ENCODE measurements around the gene MYH11.
"Not testable (repeated sequence)": the region's sequence is repeated elsewhere in the genome, so short reads cannot be mapped to it uniquely, and the experiment has no call there.

Gene MYH11

DNA sequence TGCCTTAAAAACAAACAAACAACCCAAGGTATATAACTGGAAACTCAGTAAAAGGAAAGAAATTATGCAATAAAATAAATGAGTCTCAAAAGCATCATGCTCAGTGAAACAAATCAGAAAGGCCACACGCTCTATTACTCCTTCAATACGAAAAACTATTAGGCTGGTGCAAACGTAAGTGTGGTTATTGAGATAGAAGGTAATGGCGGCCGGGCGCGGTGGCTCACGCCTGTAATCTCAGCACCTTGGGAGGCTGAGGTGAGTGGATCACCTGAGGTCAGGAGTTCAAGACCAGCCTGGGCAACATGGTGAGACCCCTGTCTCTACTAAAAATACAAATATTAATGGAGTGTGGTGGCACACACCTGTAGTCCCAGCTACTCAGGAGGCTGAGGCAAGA, 17.6 kb downstream of the MYH11 start:
- not testable (repeated sequence) for DNase-seq (ENCODE audit: low spot score)

DNA sequence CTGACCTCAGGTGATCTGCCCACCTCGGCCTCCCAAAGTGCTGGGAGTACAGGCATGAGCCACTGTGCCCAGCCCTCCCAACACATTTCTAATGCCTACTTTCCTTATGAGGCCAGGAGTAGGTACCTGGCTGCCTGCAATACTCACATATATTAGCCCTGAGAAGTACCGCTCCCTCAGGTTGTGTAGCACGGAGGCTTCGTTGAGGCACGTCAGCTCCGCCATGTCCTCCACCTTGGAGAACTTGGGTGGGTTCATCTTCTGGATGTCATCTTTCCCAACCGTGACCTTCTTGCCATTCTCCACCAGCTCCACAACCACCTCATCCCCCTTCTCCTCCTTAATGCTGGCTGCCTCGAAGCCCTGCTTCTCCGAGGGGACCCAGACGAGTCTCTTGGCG, 19.1 kb downstream of the MYH11 start:
- no peak for DNase-seq (ENCODE audit: low spot score)

DNA sequence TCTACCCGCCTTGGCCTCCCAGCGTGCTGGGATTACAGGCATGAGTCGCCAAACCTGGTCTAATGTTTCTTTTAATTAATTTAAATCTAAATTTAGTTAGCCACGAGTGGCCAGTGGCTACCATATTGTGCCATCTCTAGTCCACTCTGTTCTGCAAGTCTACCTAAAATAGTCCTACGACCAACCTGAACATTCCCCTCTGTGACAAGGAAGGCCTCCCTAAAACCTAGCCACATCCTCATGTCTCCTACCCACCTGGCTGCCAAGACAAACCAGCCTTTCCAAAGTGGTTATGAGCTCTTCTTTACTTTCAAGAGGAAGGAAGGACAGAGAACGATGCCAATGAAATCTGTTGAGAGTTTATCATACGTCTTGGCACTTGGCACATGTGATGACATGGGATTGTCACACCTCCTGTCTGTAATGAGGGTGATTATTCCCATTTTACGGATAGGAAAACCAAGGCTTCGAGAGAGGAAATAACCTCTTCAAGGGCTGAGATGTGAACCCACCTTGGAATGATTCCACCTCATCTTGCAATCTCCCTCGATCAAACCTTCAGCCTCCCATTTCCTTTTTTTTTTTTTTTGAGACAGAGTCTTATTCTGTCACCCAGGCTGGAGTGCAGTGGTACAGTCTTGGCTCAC, 19.7 kb downstream of the MYH11 start:
- no peak for DNase-seq (ENCODE audit: low spot score)

DNA sequence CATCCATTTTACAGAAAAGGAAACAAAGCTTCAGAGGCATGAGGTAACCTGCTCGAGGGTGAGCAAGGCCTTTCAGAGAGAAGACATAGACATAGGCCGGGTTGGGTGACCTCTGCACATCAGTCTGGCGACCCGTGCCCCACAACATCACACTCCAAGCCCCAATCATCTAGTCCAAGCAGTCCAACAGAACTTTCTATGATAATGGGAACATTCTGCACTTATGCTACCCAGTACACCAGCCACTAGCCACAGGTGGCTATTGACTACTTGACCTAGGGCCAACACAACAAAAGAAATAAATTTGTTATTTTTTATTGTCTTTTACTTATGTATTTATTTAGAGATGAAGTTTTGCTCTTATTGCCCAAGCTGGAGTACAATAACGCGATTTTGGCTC, 20.8 kb downstream of the MYH11 start:
- no peak for DNase-seq (ENCODE audit: low spot score)

DNA sequence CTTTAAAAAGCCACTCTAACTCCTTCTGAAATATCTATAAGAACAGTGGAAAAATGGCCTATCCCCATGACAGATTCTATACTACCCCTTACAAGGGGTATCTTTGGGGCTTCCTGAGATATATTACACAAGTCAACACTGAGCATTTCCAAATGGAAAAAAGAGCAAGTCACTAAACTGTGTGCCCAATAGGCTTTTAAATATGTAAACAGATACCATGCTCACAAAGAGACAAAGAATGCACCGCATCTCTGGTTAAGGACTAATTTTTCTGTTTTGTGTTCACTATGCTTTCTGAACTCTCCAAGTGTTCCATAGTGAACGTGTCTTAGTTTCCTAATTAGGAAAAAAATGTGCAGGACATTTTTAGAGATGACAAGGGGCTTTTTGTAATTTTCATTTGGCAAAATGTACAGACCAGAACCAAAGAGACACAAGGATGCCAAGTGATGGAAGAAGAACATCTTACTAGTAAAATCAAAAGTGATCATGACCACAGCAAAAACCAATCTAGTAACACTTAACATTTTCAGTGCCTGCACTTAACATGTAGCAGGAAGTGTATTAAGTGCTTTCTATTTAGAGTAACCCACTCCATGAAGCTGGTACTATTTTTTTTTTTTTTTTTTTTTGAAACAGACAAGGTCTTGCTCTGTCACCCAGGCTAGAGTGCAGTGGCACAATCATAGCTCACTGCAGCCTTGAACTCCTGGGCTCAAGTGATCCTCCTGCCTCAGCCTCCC, 21.5 kb downstream of the MYH11 start:
- DNase-seq (ENCODE audit: low spot score): no peak

DNA sequence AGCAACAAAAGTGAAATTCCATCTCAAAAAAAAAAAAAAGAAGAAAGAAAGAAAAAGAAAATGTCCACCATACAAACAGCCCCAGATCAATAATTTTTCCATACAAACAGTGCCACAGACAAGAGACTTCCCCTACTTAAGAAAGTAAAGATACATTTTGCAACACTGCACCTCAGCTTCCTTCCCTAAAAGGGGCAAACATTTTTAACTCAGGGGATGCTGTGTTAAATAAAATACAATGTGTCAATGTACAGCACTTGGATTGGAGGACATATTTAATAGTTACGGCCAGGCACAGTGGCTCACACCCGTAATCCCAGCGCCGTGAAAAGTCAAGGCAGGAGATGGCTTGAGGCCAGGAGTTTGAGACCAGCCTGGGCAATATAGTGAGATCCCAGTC, 22.3 kb downstream of the MYH11 start:
- DNase-seq (ENCODE audit: low spot score): no peak

DNA sequence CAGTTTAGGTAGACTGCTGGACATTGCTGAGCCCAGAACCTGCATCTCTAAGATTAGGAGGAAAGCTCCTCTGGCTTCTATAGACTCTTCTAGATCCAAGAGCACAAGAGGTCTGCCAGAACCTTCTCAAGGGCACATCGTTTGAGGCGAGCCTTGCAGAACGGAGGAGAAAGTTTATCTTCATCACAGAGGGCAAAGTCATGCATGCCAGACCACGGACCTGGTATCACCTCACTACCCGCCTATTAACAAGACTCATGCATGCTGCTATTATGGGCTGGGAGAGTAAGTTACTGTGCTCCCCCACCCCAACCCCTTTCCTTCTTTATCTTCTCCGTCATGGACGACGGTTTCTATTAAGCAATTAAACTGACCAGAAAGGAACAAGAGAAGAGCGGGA, 23.3 kb downstream of the MYH11 start:
- DNase-seq (ENCODE audit: low spot score): no peak

DNA sequence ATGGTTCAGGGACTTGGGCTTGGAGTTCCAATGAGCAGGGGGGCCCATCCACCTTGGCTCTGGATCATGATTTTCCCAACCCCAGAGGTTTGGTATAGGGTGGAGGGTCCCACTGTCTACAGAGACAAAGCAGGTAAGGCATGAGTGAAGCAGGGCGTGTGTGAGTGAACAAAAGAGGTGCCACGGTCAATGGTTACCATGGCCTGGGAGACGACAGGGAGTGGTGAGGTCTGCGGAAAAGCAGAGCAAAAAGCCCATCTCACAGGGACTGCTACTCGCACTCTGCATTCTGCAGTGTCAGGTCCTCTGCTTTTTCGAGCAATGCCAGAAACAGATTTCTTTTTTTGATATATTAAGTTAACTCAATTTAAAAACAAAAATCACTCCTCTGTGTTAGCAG, 24.6 kb downstream of the MYH11 start:
- DNase-seq (ENCODE audit: low spot score): no peak

DNA sequence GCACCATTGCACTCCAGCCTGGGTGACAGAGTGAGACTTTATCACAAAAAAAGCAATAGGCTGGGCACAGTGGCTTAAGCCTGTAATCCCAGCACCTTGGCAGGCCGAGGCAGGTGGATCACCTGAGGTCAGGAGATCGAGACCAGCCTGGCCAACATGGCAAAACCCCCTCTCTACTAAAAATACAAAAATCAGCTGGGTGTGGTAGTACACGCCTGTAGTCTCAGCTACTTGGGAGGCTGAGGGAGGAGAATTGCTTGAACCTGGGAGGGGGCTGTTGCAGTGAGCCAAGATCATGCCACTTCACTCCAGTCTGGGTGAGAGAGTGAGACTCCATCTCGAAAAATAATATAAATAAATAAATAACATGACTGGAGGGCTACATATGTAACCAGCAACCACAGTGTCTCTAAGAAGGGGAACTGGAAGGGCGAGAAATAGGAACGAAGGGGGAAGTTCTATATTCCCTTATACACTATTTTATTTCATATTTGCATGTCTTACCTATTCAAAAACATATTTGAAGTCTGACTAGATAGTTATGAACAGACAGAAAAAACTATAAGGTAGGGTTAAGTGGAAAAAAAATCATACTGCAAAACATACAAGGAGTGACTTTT, 25.9 kb downstream of the MYH11 start:
- no peak for DNase-seq (ENCODE audit: low spot score)

DNA sequence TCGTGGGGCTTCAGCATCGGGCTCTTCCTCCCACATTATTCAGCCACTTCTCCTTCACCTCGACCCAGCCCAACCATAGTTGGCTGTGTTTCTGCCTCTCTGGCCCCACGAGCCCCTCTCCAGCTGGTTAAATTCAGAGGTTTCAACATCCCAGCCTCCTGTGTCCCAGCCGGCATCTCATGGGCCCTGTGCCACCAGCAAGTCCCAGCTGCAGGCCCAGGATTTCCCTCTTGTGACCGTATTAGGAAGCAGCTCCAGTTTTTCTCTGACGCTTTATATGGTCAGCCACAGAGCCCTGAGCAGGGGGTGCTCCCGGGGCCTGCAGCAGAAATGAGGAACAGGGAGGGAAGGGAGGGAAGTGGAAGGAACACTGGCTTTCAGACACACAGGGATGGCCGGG, 27.4 kb downstream of the MYH11 start:
- DNase-seq (ENCODE audit: low spot score): peak; percentile 50

DNA sequence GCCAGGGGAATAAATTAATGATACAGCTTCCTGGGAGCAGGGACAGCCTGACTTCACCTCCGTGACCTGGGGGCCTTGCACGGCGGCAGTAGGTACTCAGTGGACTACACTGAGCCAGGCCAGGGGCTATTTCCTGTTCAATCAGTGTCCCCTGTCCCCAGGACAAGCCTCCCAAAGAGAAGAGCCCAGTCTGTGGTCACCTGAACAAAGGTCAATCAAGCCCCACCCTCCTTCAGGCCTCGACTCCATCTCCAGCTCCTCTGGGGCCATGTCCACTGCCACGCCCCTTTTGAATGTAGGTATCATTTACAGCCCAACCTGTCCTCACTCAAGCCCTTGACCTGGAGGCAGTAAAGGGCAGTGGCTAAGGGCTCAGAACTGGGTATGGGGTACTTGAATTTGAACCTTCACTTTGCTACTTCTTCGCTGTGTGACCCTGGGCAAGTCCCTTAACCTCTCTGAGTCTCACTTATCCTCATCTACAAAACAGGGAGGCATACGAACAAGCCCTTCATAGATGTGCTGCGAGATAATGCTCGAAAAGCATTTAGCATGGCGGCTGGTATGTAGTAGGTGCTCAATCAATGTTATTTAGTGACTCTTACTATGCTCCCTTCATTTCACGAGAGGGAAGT, 29.0 kb downstream of the MYH11 start:
- DNase-seq (ENCODE audit: low spot score): no peak

DNA sequence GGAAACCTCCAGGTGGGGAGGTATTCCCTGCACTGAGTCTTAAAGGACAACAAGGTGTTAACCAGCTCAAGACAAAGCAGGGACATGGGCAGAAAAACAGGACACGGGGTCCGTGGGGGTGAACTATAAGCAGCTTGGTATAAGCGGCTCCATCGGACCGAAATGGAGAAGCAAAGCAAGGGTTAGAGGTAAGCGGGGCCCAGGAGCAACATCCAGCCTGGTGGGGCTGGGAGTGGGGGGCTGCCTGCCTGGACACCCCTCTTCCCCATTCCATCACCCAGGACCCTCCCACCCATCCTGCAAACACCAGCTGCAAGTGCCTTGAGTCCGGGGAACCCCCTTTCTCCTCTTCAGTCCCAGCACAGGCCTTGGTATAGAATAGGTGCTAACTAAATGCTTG, 29.5 kb downstream of the MYH11 start:
- DNase-seq (ENCODE audit: low spot score): no peak

DNA sequence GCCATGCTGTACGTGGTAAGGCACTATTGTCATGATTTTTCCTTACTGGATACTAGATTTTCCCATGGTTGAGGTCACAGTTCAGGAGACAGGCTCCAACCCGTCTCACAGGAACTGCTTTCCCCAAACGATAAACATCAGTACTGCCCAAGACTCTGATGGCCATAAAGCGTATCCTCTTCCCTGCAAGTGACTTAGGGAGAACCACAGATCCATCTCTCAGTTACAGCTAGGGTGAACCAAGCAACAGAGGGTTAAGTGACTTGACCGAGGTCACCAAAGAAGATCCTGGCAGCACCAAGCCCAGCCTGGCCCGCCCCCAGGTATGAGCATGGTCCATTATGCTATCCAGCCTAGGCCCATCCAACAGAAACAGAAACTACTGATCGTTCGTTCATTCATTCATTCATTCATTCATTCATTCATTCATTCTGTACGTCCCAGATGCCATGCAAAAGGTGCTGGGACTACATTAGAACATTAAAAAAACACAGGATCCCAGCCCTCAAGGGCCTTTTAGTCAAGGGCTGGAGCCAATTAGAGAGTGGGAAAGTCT, 31.0 kb downstream of the MYH11 start:
- DNase-seq (ENCODE audit: low spot score): no peak

DNA sequence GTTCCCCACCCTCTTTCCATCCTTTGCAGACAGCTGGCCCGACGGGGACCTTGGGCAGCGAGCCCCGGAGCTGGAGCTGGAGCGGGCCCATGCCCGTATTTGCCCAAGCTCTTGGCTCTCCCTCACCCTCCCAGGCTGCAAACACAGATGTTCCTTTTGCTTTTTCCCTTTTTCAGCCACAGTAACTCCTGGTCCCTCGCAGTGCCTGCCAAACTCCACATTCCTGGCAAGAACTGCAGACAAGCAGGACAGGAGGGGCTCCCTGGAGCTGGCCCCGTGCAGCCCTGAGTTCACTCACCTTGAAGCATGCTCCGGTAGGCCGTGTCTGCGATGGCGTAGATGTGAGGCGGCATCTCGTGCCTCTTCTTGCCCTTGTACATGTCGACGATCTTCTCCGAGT, 33.9 kb downstream of the MYH11 start:
- no peak for DNase-seq (ENCODE audit: low spot score)

DNA sequence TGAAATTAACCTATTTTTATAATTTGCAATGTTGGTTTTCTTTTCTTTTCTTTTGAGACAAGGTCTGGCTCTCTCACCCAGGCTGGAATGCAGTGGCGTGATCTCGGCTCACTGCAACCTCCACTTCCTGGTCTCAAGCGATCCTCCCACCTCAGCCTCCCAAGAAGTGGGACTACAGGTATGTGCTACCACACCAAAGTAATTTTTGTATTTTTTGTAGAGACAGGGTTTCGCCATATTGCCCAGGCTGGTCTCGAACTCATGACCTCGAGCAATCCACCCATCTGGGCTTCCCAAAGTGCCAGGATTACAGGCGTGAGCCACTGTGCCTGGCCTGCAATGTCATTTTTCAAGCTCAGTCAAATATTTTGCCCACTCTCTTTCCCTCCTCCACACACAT, 36.0 kb downstream of the MYH11 start:
- no peak for DNase-seq (ENCODE audit: low spot score)

DNA sequence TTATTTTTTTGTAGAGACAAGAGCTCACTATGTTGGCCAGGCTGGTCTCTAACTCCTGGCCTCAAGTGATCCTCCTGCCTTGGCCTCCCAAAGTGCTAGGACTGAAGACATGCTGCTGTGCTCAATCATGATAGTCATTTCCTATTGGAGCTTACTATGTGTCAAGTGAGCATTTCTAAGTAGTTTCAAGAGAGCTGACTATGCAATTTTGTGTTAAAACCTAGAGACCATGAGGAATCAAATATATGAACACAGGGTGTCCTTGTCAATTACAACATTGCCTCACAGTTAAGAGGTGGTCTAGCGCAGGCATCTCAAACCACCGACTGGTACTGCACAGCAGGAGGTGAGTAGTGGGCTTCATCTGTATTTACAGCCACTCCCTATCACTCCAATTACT, 37.8 kb downstream of the MYH11 start:
- DNase-seq (ENCODE audit: low spot score): no peak

DNA sequence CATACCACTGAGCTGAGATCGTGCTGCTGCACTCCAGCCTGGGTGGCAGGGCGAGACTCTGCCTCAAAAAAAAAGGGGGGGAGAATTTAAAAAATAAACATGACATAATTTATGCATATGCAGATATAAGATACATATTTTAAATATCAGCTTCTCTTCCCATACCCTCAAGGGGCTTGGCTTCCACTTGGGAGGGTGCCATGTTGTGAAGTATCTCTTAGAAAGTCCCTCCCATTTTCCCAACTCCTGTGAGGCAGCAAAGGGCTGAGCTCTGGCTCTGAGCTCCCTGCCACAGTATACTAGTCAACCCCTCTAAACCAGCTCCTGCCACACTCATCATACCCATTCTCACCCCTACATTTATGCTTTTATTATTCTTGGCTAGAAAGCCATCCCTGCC, 39.4 kb downstream of the MYH11 start:
- no peak for DNase-seq (ENCODE audit: low spot score)

DNA sequence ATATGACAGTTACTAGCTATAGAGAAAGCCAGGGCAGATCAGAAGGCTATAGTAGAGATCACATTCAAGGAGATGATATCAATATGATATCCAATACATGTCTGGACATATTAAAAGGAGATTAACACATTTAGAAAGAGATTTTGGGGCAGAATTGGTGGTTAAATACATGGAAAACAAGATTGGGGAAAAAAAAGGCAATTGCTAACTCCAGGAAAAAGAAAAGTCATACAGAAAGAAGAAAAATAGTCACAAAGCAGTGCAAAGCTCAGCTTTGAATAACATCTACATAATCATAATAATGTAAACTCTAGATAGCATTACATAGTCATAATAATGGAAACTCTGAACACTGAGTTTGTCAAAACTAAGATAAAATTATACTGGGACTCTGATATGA, 40.6 kb downstream of the MYH11 start:
- DNase-seq (ENCODE audit: low spot score): no peak

DNA sequence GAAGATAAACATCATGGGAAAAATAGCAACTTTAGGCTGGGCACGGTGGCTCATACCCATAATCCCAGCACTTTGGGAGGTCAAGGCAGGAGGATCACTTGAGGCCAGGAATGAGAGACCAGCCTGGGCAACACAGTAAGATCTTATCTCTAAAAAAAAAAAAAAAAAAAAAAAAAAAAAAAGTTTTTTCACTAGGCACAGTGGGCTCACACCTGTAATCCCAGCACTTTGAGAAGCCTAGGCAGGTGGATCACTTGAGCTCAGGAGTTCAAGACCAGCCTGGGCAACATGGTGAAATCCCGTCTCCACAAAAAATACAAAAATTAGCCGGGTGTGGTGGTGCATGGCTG, 44.5 kb downstream of the MYH11 start:
- not testable (repeated sequence) for DNase-seq (ENCODE audit: low spot score)

DNA sequence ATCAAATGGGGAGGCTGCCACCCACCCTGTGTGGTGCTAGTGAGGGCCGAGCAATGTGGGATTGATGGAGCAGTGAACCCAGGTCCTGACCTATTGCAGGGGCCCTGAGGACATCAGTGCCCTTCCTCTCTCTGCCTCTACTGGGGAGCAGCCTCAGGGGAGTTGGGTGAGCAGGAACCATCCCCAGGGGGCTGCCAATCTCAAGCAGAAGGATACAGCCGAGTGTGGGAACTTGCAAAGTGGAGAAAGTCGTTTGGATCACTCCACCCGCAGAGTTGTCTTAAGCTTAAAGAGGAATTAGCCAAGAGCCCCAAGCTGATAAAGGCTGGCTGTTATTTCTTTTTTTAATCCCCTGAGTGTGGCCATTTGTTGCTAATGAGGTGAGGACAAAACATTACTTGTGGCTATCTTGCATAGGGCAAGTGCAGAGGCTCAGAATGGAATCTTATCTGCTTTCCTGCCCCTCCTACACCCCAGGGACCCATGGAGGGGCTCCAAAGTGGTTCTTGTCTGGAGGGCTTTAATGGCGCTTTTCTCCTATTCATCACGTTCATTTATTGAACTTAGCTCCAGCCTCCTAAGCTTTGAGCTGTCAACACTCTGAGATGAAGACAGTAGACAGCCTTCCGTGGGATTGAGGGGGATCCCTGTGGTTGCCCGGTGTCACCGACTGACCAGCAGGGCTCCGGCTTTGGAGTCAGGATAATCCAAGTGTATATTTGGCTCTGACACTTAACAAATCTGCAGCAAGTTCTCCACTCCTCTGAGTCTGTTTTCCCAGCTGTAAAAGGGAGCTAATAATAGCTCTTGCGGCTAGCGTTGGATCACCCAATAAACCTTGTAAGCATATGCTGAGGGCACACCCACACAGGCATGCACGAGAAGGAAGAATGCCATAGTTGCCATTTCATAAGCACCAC, 45.1 kb downstream of the MYH11 start:
- peak; percentile 92 for DNase-seq (ENCODE audit: low spot score)

DNA sequence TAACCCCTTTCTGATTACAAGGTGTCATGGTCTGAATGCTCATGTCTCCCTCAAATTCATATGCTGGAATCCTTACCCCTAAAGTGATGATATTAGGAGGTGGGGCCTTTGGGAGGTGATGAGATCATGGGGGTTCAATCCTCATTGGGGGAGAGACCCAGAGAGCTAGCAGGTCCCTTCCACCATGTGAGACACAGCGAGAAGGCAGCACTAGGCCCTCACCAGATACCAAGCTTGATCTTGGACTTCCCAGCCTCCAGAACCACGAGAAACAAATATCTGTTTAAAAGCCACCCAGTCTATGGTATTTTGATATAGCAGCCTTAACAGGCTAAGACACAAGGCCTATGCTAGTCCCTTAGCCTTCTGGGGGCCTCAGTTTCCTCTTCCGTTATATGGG, 45.9 kb downstream of the MYH11 start:
- no peak for DNase-seq (ENCODE audit: low spot score)

DNA sequence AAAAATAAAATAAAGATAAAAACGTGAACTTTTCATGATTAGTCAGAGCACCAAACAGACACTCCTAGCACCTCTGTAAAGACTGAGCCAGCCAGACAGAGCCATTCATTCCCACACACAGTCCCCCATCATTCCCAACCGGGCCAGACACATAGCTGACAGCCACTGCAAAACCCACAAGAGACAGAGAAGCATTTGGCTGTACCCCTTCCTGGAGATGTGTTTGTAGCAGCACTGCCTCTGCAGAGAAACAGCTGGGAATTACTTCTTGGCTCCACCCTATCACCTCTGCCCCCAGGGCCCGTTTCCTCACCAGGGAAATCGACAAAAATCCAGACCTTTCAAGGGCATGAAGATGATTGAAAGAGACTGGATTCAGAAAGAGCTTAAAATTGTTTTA, 46.4 kb downstream of the MYH11 start:
- DNase-seq (ENCODE audit: low spot score): peak; percentile 38

Measured in AG08395 (cell line).